ENCODE measurements around the gene FRAT1. TPM values are rescaled to one million over a fixed set of nuclear protein-coding genes. Genes with fewer than 3 reads are reported as not detected.

FRAT1 gene
- total RNA-seq, 2 donors from 2014 or later: 18.0 to 20.1 TPM

DNA sequence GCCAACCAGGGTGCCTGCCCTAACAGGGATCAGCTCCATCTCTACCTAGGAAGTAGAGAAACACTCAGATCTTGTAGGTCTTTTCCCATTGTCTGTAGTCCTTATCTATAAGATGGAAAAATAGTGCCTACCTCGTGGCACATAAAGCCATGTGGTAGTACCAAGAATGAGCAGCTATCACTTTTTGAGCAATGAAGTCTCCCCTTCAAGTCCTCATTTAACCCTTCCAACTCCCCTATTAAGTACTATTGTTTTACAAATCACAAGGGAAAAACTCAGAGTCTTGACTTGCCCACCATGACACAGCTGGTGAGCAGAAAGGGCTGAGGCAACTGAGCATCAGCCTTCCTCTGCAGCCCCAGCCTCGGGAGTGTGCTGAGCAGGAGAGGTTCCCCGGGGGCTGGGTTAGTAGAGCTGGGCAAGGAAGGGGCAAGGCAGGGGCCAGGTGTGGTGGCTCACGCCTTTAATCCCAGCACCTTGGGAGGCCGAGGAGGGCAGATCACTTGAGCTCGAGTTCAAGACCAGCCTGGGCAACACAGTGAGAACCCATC is 12.2 kb downstream of the FRAT1 start:
- no peak for DNase-seq (ENCODE audit: low spot score)
- intact Hi-C loops (cut with DNase I): loop anchor here (5.0 kb wide), 1 partner anchor 39 kb away; the partner anchor contains the start of gene ARHGAP19
- TF ChIP-seq, protein P1, sequence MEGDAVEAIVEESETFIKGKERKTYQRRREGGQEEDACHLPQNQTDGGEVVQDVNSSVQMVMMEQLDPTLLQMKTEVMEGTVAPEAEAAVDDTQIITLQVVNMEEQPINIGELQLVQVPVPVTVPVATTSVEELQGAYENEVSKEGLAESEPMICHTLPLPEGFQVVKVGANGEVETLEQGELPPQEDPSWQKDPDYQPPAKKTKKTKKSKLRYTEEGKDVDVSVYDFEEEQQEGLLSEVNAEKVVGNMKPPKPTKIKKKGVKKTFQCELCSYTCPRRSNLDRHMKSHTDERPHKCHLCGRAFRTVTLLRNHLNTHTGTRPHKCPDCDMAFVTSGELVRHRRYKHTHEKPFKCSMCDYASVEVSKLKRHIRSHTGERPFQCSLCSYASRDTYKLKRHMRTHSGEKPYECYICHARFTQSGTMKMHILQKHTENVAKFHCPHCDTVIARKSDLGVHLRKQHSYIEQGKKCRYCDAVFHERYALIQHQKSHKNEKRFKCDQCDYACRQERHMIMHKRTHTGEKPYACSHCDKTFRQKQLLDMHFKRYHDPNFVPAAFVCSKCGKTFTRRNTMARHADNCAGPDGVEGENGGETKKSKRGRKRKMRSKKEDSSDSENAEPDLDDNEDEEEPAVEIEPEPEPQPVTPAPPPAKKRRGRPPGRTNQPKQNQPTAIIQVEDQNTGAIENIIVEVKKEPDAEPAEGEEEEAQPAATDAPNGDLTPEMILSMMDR (IDR thresholded peaks at IDR 0.05): no peak
- no peak for TF ChIP-seq POLR2A (IDR thresholded peaks at IDR 0.05)
- TF ChIP-seq POLR2AphosphoS5 (IDR thresholded peaks at IDR 0.05): no peak
- Histone ChIP-seq H3K36me3 (no peaks in the 10 kb centered on the region), H3K27ac (peak overlapping the region; percentile 93 to 96), H3K9me3 (no peaks in the 10 kb centered on the region), H3K4me3 (peak overlapping the region in 1 of 2 donors; percentile 83), H3K27me3 (replicated peaks; ENCODE audit: insufficient read depth) (no peaks in the 10 kb centered on the region), H3K4me1 (replicated peaks) (peaks cover 14% of the 10 kb centered on the region)
- WGBS: 64% methylated on average over 6 of the region's 6 CpGs

- Histone ChIP-seq H3K27ac (peak overlapping the region; percentile 93 to 96), H3K27me3 (replicated peaks; ENCODE audit: insufficient read depth) (no peaks in the 10 kb centered on the region), H3K36me3 (no peaks in the 10 kb centered on the region), H3K9me3 (no peaks in the 10 kb centered on the region), H3K4me3 (peak overlapping the region; percentile 82 to 83), H3K4me1 (replicated peaks) (peaks cover 14% of the 10 kb centered on the region)
- DNase-seq (ENCODE audit: low spot score): peak; percentile 76
- WGBS: 6% methylated on average over 18 of the region's 18 CpGs
- intact Hi-C loops (cut with DNase I): loop anchor here (5.0 kb wide), 1 partner anchor 40 kb away; the partner anchor contains the start of gene ARHGAP19
- TF ChIP-seq, protein P1 (IDR thresholded peaks at IDR 0.05): peak in 3 of 4 experiments; percentile 42 to 47 (median 44)
- peak; percentile 64 for TF ChIP-seq POLR2AphosphoS5 (IDR thresholded peaks at IDR 0.05)
- TF ChIP-seq POLR2A (IDR thresholded peaks at IDR 0.05): peak; percentile 7
Observed at GRCh38 chr10:97332591-97333350, 13.7 kb downstream of the FRAT1 start.

DNA sequence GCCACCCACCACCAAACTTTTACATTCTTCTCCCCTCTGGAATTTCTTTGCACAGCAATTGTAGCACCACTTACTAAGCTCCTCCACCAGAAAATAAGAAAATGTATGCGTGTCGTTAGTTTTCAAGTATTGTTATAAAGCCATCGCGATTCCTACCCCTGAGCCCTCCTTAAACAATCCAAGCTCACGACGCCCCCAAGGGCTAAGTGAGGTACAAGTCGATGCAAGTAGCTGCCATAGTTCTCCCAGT is 14.2 kb downstream of the FRAT1 start:
- no peak for DNase-seq (ENCODE audit: low spot score)
- Histone ChIP-seq H3K9me3 (no peaks in the 10 kb centered on the region), H3K27ac (peak overlapping the region; percentile 93 to 96), H3K4me3 (peak overlapping the region; percentile 82 to 83), H3K36me3 (no peaks in the 10 kb centered on the region), H3K27me3 (replicated peaks; ENCODE audit: insufficient read depth) (no peaks in the 10 kb centered on the region), H3K4me1 (replicated peaks) (peaks cover 11% of the 10 kb centered on the region)
- TF ChIP-seq POLR2A (IDR thresholded peaks at IDR 0.05) (no peak), POLR2AphosphoS5 (IDR thresholded peaks at IDR 0.05) (no peak)
- TF ChIP-seq, protein P1 (IDR thresholded peaks at IDR 0.05): no peak
- intact Hi-C loops (cut with DNase I): loop anchor here (5.0 kb wide), 1 partner anchor 41 kb away; the partner anchor contains the start of gene ARHGAP19
- 10% methylated on average over 7 of the region's 7 CpGs for WGBS

GRCh38 chr10:97333601-97334369 is 14.7 kb downstream of the FRAT1 start:
- peak overlapping the region; percentile 93 to 96 for H3K27ac ChIP-seq
- TF ChIP-seq, protein P1 (IDR thresholded peaks at IDR 0.05): no peak
- TF ChIP-seq POLR2A (IDR thresholded peaks at IDR 0.05) (no peak), POLR2AphosphoS5 (IDR thresholded peaks at IDR 0.05) (no peak)
- no peaks in the 10 kb centered on the region for H3K27me3 ChIP-seq (replicated peaks; ENCODE audit: insufficient read depth)
- no peaks in the 10 kb centered on the region for H3K9me3 ChIP-seq
- peak overlapping the region; percentile 82 to 83 for H3K4me3 ChIP-seq
- peaks cover 11% of the 10 kb centered on the region for H3K4me1 ChIP-seq (replicated peaks)
- no peaks in the 10 kb centered on the region for H3K36me3 ChIP-seq
- DNase-seq (ENCODE audit: low spot score): no peak
- intact Hi-C loops (cut with DNase I): loop anchor here (5.0 kb wide), 1 partner anchor 41 kb away; the partner anchor contains the start of gene ARHGAP19
- 1% methylated on average over 68 of the region's 89 CpGs for WGBS

All from prostate gland (tissue), 2 donors.